GM10266 (cell line): Measurements from ENCODE around the gene USP6NL.

Source experiments
- DNase-seq: peaks from one replicate; pipeline ENCODE4 v3.0.0; 2012; ENCODE audit errors: extremely low spot score
- CTCF ChIP-seq: IDR thresholded peaks from 2 replicates; pipeline ENCODE4 v1.5.1; 2012; ENCODE audit warnings: mild to moderate bottlenecking, low read depth; ENCODE audit not compliant: control insufficient read depth, insufficient read depth; ENCODE audit errors: missing control alignments

The USP6NL gene

GRCh38 chr10:11602358-11602757 lies 9.1 kb downstream of the USP6NL start:
- no peak for TF ChIP-seq CTCF
- DNase-seq, result no peak

- DNase-seq, result no peak
- TF ChIP-seq CTCF, result no peak
Observed at GRCh38 chr10:11601670-11602069, 9.8 kb downstream of the USP6NL start.

- no peak for DNase-seq
- no peak for TF ChIP-seq CTCF
Observed at GRCh38 chr10:11600280-11600679, 11.2 kb downstream of the USP6NL start.

GRCh38 chr10:11598712-11599397 lies 12.6 kb downstream of the USP6NL start:
- no peak for TF ChIP-seq CTCF
- no peak for DNase-seq

GRCh38 chr10:11597470-11597869 lies 14.0 kb downstream of the USP6NL start:
- TF ChIP-seq CTCF, result no peak
- DNase-seq, result no peak

- no peak for TF ChIP-seq CTCF
- DNase-seq, result no peak
Observed at GRCh38 chr10:11595395-11595692, 16.1 kb downstream of the USP6NL start.

- no peak for DNase-seq
- TF ChIP-seq CTCF, result no peak
Observed at GRCh38 chr10:11594589-11595394, 16.7 kb downstream of the USP6NL start.
